ENCODE results near the gene LYZL1.
"Not testable (repeated sequence)": the region's sequence is repeated elsewhere in the genome, so short reads cannot be mapped to it uniquely, and the experiment has no call there.

Gene LYZL1

GRCh38 chr10:29355411-29355991 lies 66.6 kb downstream of the LYZL1 start:
- no peak for DNase-seq (ENCODE audit: low read depth)
- no peak overlapping the region for H3K4me3 ChIP-seq (ENCODE audit: low read depth, low read length)
- no peak for TF ChIP-seq CTCF (IDR thresholded peaks at IDR 0.05; ENCODE audit: control insufficient read depth, extremely low read depth, insufficient read depth)

- H3K4me3 ChIP-seq (ENCODE audit: low read depth, low read length) = no peak overlapping the region
- no peak for DNase-seq (ENCODE audit: low read depth)
- no peak for TF ChIP-seq CTCF (IDR thresholded peaks at IDR 0.05; ENCODE audit: control insufficient read depth, extremely low read depth, insufficient read depth)
Observed at GRCh38 chr10:29356931-29357330, 68.1 kb downstream of the LYZL1 start.

DNA sequence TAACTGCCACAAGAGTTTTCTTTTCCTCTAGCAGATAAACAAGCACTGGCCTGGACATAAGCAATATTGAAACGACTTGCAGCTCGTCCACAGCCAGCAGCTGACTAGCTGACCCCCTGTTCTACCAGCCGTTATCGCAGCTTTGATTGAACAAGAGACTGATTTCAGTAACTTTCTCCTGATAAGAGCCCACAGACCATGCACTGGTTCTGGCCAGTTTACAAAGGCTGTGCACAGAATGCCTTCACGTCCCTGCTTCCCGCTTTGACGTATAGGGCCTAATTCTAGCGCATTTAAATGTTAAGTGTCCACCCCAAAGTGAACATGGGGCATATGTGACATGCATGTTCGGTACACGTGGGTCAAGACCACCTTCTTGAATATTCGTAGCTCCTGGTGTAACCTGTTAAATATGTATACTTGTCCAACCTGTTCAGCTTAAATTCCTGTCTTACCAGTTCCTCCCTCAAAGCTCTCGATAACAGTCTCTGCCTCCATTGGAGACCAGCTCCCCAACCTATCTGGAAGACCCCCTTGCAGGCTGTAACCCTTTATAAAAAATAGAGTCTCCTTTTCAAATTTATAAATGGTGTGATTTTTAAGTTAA lies 69.2 kb downstream of the LYZL1 start:
- H3K4me3 ChIP-seq (ENCODE audit: low read depth, low read length) = no peak overlapping the region
- DNase-seq (ENCODE audit: low read depth) = no peak
- TF ChIP-seq CTCF (IDR thresholded peaks at IDR 0.05; ENCODE audit: control insufficient read depth, extremely low read depth, insufficient read depth) = no peak

DNA sequence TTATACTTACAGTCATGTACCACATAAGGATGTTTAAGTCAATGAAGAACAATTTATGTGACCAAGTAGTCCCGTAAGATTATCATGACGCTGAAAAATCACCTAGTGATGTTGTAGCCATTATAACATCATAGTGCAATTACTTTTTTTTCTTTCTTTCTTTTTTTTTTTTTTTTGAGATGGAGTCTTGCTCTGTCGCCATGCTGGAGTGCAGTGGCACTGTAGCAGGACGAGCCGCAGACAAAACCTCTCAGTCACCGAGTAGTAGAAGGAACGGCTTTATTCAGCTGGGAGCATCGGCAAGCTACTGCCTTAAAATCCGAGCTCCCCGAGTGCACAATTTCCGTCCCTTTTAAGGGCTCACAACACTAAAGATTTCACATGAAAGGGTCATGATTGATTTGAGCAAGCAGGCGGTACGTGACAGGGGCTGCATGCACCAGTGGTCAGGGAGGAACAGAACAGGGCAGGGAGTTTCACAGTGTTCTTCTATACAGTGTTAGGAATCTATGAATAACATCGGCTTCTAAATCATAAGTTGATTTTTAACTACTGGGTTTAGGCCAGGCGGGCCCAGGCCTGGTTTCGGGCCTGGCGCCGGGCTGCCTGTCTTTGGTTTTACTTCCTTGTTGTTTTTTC lies 71.5 kb downstream of the LYZL1 start:
- not testable (repeated sequence) for DNase-seq (ENCODE audit: low read depth); H3K4me3 ChIP-seq (ENCODE audit: low read depth, low read length)
